AG09309 (cell line): ENCODE data around the gene BCAT1.

Source experiments
- DNase-seq: peaks from one replicate; pipeline ENCODE4 v3.0.0-alpha.2; 2010; ENCODE audit warnings: low read depth
- H3K4me3 ChIP-seq: 2 replicates; pipeline ENCODE4 v1.5.1; 2011; ENCODE audit warnings: mild to moderate bottlenecking, low read depth, low read length, moderate library complexity; ENCODE audit not compliant: control insufficient read depth
- CTCF ChIP-seq: IDR thresholded peaks from 2 replicates; pipeline ENCODE4 v1.5.1; 2011; ENCODE audit warnings: mild to moderate bottlenecking, low read depth, low read length, inconsistent platforms; ENCODE audit not compliant: insufficient read depth, control insufficient read depth; ENCODE audit errors: missing control alignments

Gene BCAT1

GRCh38 chr12:24803430-24804245 is 145.3 kb downstream of the BCAT1 start:
- no peak for DNase-seq
- H3K4me3 ChIP-seq: no peak overlapping the region
- TF ChIP-seq CTCF: no peak

DNA sequence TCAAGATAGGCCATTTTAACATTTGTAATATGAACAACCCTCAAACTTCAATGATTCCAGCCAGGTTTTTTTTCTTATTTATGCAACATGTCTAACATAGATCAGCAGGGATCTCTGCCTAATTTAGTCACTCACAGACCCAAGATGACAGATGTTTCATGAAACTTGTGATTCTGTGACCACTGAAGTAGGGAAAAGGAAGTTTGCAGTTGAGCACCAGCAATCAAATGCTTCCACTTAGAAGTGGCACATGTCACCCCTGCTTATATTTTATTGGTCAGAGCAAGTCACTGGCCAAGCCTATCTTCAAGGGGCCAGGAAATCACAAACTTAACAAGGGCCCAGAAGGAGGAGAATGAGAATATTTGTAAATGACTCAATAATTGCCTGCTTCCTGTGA is 150.6 kb downstream of the BCAT1 start:
- TF ChIP-seq CTCF: no peak

DNA sequence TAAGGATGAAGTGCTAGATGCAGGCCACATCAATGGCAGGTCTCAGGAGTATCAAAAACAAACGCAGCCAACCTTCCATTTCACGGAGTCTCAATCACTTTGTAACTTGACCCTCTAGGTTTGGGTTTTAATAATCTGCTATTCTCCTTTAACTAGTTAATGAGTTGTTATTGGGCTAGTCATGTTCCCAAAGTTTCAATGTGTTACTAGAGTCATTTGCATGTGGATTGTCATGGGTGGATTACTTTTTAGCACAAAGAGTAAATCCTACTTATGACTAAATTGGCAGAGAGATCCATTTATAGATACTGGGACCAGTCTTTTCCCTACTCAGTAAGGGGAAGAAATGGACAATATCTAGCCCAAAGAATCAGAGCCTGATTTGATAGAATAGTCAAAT is 151.0 kb downstream of the BCAT1 start:
- H3K4me3 ChIP-seq: no peak overlapping the region
- no peak for DNase-seq

More for the DNA sequence above, 150.6 kb downstream of the BCAT1 start:
- no peak for DNase-seq
- no peak overlapping the region for H3K4me3 ChIP-seq

DNA sequence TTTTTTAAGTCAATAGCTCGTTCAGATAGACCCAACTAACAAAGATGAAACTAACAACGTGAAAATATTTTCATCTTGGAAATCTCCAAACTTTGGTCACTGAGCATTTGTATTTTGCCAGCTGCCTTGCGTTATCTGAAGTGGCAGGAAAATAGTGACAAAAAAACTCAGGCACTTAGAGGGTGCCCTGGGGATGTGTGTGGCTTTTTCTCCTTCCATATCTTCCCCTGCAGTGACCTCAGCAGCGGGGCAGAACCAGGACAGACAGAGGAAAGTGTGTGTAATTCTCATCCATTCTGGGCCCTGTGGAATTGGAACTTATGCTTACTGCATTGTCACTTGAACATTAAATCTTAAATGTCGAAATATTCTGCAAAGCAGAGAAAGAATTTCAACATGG is 152.0 kb downstream of the BCAT1 start:
- TF ChIP-seq CTCF: no peak
- DNase-seq: no peak
- no peak overlapping the region for H3K4me3 ChIP-seq

More for the DNA sequence above, 151.0 kb downstream of the BCAT1 start:
- no peak for TF ChIP-seq CTCF

DNA sequence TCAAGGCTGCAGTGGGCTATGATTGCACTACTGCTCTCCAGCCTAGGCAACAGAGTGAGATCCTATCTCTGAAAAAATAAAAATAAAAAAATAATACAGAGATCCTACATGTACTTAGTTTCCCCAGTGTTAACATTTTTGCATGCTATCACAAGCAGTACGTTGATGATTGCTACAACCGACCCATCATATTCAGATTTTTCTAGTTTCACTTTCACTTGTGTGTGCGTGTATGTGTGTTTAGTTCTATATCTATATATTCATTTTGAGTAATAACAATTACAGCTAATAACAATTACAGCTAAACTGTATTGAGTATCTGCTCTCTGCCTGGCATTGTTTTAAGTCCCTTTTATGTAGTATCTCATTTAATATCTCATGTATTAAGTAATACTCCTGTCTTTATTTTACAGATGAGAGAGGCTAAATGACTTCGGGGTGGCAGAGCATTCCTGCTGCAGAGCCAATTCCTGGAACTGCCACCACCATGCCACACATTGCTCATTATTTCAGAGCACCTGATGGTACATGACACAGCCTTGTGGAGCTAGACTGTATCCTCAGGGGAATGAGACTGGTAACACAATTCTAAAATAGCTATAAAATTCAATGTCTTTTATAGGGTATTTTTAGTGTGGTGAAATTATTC is 153.1 kb downstream of the BCAT1 start:
- no peak for DNase-seq
- TF ChIP-seq CTCF: no peak
- H3K4me3 ChIP-seq: no peak overlapping the region

GRCh38 chr12:24791622-24792021 is 157.3 kb downstream of the BCAT1 start:
- H3K4me3 ChIP-seq: no peak overlapping the region
- TF ChIP-seq CTCF: no peak
- no peak for DNase-seq
